Esophagus squamous epithelium (tissue), 4 donors: Measurements from ENCODE around the gene POLR1E.

ENCODE experiments used
- CTCF ChIP-seq, 6 experiments: fragments of 450-650 bp in 4 of 6; fragments of 200-600 bp in 2 of 6; sonication (generic) in 2 of 6; IDR thresholded peaks; one replicate each; pipeline ENCODE4 v1.5.1; 2016 to 2019; ENCODE audit warnings: antibody characterized with exemption in 6 of 6, mild to moderate bottlenecking in 4 of 6, moderate library complexity in 4 of 6
- POLR2A ChIP-seq, 4 donors: fragments of 450-650 bp; IDR thresholded peaks; one replicate each; pipeline ENCODE4 v1.6.1; 2017; ENCODE audit warnings: antibody characterized with exemption in 4 of 4, mild to moderate bottlenecking in 4 of 4, moderate library complexity in 3 of 4

GRCh38 chr9:37551888-37552287, 66.1 kb downstream of the POLR1E start:
- no peak for TF ChIP-seq CTCF (IDR thresholded peaks at IDR 0.05)
- no peak for TF ChIP-seq POLR2A (IDR thresholded peaks at IDR 0.05)
